ENCODE data around the gene OR8A1.
A peak's percentile ranks its signal among the peaks of the same experiment; 100 is the strongest.

OR8A1 gene

DNA sequence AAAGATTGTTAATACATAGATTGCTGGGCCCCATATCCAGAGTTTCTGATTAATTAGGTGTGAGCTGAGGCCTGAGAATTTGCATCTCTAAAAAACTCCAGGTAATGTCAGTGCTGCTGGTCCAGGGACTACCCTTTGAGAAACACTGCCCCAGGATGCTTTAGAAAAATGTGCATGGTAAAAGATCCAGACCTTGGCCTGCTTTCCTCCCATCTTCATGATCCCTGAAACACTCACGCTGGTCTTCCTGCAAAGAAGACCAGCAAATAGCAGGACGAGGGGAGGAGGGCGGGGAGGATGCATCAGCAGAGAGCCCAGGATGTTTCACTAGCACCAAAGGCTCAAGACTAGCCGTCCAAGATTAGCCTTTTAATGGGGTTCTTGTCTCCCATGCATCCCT lies at the start of gene OR8A1:
TSS of gene OR8A1 (plus strand) at position 301 of the 400 bp plus-strand sequence. CDS start 123 bp downstream, outside the sequence.
- DNase-seq = no peak
- intact Hi-C loops (cut with DNase I) = no loop called here

DNA sequence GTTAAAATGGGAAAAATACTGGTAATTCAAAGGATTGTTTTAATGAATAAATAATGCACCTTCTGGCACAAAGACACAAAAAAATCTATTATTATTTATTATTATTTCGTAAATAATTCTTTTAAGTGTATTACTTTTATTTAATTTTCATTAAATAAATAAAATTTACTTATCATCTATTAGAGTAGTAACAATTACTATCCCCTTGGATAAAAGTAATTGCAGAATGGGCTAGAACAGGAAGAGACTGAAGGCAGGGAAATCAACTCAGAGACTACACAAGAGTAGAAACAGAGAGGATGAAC lies 49.3 kb upstream of the OR8A1 start:
- intact Hi-C loops (cut with DNase I) = no loop called here

DNA sequence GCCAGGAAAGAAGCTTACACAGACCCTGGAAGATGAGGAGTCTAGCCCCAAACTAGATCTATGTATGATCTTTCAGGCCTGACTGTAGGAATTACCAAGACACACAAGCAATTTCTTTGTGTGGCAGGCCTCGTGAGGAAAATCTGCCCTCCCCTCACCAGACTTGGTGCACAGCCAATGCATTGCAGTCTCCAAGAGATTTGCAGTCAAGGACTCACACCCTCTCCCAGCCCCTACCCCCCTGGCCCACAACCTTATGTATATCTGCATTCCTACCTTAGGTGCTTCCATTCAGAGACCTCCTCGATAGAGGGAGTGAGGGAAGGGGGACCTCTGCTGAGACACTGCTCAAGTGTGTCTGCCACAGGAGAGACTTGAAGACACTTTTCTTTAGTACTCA lies 36.2 kb upstream of the OR8A1 start:
- no peak for DNase-seq
- intact Hi-C loops (cut with DNase I) = no loop called here

More for the DNA sequence above, 49.3 kb upstream of the OR8A1 start:
- DNase-seq = no peak

DNA sequence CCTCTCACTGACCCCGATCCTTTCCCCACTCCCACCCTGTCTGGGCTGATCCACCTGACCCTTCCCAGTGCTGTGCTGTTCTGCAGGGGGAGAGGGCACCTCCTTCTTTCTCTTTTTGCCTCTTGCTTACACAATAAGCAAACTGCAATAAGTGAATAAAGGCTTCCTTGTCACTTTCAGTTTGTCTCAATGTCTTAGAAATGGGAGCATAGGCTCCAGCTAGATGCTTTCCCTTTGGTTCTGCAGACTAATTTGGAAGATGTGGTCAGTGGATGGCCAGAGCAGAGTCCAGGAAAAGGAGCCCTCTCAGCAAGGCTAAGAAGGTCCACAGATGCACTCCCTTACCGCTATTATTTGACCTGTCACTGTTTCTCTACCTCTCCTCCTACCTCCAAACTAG lies 35.7 kb upstream of the OR8A1 start:
- intact Hi-C loops (cut with DNase I) = no loop called here
- no peak for DNase-seq

DNA sequence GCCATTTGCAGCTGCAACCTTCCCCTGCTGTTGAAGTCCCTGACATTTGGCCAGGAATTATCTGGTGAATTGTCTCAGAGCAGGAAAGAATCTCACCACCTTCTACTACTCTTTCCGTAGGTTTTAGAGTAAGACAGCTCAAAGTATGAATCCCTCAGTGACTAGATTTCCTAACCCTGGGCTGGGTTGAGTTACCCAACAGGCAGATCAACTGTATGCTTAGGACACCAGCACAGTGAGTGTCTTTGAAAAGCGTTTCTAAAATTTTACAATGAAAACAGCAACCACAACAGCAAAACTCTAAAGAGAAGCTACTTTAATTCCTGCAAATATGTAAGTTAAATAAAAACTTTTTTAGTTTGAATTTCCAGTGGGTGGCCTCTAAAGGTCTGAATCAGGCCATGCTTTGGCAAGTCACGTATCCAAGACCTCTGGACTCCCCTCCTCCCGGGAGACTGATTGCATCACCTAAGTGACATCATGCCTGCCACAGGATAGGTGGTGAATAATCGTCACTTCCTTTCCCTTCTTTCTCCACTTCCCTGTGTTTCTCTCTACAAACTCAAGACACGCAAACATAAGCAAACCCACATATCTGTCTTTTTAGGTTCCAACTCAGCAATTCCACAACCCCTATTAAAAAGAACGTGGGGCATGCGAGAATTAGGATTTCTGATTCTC lies 34.1 kb upstream of the OR8A1 start:
- intact Hi-C loops (cut with DNase I) = no loop called here
- no peak for DNase-seq

DNA sequence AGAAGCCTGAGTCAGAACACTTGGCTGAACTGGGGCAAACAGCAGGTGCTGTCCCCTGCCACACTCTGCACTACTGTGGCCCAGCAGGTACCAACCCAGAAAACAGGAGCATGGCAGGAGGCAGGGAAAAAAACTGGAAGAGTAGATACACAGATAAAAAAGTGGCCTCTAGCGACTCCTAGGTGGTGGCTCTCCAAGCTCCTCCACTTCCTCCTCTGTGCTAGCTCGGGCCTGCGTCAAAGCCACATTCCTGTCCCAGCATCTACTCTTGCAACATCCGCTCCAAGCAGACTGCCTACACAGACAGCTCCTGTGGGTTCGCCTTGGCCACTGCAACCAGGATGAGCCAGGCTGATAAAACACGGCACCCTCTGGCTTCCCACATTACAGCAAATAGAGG lies 33.3 kb upstream of the OR8A1 start:
- DNase-seq = peak in 24 of 42 donors; percentile 12 to 61 (median 32)
- intact Hi-C loops (cut with DNase I) = no loop called here

DNA sequence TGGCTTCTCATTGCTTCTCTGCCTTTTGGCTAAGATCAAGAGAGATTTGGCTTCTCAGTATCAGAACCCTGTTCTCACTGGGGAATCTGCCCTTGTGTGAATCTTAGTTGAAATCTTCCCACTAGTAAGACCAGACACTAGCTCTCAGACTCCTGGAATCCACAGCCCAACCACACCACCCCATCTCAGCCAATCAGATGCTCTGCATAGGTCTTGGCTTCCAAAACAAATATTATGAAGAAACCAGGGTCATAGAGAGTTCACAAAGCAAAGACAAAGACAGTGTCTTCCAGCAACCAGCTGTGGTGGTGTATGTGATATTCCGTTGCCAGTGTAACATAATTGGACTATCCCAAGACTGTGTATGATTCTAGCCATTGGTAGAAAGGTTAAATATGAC lies 31.8 kb upstream of the OR8A1 start:
- intact Hi-C loops (cut with DNase I) = no loop called here
- DNase-seq = no peak

DNA sequence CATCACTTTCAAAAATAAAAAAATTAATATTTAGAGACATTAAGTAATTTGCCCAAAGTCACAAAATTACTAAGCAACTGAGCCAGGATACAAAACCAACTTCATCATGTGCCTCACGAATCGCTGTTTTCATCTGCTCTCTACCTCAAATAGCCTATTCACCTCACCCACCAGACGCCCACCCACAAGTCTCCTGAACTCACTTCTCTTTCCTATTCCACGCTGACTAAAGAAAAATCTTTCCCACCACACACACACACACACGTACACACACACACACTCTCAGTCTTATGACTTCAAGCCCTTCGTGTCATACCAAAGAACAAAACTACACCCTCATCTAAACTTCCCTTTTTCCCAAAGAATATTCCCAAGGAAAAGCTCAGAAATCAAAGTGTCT lies 28.6 kb upstream of the OR8A1 start:
- intact Hi-C loops (cut with DNase I) = no loop called here
- peak in 39 of 42 donors; percentile 11 to 83 (median 51) for DNase-seq

DNA sequence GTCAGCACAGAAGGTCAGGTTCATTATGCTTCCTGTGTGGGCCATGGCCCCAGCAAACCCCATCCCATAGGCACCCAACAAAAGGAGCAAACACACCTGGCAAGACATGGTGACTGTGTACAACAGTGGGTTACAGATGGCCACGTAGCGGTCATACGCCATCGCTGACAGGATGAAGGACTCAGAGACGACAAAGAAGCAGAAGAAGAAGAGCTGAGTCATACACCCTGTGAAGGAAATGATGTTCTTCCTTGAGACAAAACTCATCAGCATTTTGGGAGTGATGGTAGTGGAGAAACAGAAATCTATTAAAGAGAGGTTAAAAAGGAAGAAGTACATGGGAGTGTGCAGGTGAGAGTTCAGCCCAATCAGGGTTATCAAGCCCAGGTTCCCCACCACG lies 26.7 kb upstream of the OR8A1 start:
- intact Hi-C loops (cut with DNase I) = no loop called here
- DNase-seq = no peak

DNA sequence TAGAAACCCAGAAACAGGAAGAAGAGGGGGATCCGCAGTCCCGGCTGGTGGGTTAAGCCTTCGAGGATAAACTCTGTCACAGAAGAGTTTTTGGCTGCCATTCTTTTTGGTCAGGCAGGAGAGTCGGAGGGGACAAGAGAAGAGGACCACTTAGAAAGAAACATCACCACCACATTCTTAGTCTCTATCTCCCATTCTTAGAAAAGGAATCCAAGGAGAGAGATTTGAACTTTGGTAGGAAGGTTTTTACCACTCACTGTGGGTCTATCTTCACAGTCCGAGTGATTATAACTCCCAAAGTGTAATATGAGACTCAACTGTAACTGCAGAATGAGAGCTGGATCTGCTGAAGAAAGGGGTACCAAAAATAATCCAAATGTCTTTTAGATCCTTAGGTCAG lies 26.2 kb upstream of the OR8A1 start, which contains the start of gene OR8B12:
TSS of gene OR8B12 (minus strand) at position 101 of the 400 bp plus-strand sequence. CDS start at position 101, 0 bp downstream.
- intact Hi-C loops (cut with DNase I) = no loop called here
- no peak for DNase-seq

DNA sequence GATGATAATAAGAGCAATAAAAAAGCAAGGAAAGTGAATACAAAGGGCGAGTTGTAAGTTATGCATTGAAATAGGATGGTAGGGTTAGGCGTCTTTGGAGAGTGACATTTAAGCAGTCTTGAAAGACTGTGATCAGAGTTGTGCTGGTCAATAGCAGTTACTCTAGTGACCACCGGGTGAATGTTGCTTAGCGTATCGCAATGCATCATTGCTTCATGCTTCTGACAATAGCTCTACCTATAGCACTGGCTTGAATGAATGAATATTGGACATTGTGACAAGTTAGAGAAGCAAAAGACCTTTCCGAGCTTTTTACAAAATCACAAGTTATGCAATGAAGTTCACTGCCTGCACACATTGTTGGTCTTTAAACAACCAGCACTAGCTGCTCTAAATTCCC lies 18.6 kb upstream of the OR8A1 start:
- DNase-seq = no peak
- intact Hi-C loops (cut with DNase I) = no loop called here

DNA sequence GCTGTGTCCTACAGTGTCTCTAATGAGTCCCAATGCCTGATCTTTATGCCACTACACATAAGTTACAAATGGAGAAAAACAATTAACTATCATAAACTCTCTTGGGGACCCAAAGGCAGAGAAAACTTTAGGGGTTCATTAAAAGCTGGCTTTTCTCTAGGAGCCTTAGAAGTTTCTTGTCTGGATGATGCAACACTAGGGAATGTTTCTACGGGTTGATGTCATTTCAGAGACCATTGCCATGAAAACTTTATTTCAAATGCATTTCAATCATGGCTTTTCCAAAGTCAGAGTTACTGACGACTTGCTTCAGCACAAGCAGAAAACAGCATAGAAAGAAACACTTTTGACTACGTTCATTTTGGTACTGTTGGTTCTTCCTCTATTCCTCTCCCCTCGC lies 17.8 kb upstream of the OR8A1 start:
- intact Hi-C loops (cut with DNase I) = no loop called here
- DNase-seq = no peak

DNA sequence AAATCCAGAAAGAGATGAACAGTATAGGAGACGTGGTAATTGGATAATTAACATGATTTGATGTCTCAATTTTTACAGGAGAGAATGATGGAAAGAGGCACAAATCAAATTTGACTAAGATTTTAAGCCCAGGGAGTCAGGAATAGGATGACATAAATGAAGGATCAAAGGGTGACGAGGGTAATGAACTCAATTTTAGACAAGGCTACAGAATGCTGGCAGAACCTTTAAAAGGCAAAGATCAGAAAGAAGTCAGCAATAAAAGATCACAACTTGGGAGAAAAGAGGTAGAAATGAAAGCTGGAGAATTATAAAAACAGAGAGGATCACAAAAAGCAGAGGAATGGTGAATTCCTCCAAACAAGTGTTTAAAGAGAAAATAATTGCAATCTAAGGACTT lies 13.0 kb upstream of the OR8A1 start:
- intact Hi-C loops (cut with DNase I) = no loop called here

DNA sequence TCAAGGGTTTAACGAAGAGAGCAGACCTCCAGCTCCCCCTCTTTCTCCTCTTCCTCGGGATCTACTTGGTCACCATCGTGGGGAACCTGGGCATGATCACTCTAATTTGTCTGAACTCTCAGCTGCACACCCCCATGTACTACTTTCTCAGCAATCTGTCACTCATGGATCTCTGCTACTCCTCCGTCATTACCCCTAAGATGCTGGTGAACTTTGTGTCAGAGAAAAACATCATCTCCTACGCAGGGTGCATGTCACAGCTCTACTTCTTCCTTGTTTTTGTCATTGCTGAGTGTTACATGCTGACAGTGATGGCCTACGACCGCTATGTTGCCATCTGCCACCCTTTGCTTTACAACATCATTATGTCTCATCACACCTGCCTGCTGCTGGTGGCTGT lies 363 bp downstream of the OR8A1 start:
- intact Hi-C loops (cut with DNase I) = no loop called here
- DNase-seq = peak in 31 of 42 donors; percentile 2 to 82 (median 43)

More for the DNA sequence above, 13.0 kb upstream of the OR8A1 start:
- no peak for DNase-seq

DNA sequence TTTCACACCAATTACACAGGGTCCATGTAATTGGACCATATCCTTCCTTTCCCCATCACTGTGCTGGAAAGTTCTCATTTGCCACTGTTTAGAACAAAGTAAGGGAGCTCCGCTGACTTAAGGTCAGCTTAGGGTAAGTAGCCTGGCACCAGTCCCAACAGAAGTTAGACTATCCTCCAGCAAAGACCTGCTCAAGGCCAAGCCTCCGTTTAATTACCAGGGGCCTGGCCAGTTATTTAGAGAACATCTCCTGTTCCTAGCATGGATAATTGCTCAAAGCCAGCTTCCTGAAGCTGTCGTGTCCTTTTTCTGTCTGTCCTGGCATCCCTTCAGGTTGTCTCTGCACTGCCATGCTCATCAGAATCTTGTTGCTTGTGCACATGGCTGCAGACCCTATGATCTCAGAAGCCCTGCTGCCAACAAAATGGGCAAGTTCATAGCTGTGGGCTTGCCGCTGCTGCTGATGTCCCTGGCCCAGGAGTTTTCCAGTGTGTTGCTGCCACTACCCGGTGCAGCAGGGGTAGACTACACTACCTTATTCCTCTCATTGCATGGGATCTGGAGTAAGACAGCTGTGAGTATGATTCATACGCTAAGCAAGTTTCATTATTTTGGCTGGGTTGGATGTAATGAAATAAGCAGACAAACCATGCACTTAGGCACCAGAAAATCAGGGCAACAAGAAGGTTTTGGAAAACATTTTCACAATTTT lies 8.1 kb downstream of the OR8A1 start:
- intact Hi-C loops (cut with DNase I) = no loop called here
- no peak for DNase-seq

DNA sequence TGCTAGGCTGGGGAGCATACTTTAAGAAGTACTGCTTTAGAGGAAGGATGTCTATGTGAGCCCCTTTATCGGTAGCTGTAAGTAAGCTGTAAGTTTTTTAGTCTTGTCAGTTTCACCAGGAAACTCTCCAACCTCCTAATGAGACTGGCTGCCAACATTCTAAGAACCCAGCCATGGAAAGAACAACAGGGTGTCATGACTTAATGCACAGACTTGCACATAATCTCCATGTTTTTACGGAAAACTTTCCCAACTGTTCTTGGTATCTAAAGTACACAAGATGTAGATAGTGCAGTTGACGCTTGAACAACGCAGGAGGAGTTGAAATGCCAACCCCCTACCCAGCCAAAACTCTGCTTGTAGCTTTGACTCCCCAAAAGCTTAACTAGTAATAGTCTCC lies 9.0 kb downstream of the OR8A1 start:
- no peak for DNase-seq
- intact Hi-C loops (cut with DNase I) = no loop called here

DNA sequence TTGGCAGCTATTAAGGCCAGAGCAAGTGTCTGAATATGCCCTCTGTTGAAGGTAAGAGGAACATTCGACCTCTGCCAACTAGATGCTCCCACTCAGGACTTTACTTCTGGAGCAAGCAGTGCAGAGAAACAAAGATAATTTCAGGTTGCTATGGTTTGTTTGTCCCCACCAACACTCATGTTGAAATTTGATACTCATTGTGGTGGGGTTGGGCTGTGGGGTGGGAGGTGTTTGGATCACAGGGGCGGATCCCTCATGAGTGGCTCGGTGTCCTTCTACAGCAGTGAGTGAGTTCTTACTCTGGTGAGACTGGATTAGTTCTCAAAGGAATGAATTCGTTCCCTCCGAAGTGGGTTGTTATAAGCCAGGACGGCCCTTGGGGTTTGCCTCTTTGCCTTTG lies 12.0 kb downstream of the OR8A1 start:
- intact Hi-C loops (cut with DNase I) = no loop called here

DNA sequence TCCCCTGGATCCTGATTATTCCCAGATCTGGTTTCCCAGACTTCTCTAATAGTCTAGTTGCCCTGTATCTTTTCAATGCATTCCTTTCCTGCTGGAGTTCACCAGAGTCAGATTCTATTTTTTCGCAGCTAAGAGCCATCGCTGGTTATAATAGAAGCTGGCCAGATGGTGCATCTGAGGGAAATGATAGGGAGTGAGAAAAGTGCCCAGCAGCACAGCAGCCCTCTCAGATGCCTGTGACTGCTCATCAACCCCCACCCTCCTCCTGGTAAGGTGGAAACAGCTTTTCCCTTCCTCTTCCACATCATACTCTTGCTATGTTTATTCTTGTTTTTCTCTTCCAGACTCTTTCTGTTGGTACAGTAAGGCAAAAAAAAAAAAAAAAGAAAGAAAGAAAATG lies 12.8 kb downstream of the OR8A1 start:
- no peak for DNase-seq
- intact Hi-C loops (cut with DNase I) = no loop called here

More for the DNA sequence above, 12.0 kb downstream of the OR8A1 start:
- no peak for DNase-seq

DNA sequence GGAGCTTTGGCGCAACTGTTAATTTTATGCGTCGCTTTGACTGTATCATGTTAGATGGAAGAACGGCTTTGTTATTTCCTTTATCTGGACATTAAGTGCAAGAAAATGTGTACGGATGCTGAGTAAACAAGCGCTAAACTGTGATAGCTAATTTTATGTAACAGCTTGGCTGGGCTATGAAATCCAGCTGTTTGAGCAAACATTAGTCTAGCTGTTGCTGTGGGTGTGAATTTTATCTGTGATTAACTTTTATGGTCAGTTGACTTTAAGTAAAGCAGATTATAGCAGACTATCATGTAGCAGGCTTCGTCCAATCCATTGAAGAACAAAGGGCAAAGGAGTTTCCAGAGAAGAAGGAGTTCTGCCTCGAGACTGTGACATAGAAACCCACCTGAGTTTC lies 14.0 kb downstream of the OR8A1 start:
- no peak for DNase-seq
- intact Hi-C loops (cut with DNase I) = no loop called here

DNA sequence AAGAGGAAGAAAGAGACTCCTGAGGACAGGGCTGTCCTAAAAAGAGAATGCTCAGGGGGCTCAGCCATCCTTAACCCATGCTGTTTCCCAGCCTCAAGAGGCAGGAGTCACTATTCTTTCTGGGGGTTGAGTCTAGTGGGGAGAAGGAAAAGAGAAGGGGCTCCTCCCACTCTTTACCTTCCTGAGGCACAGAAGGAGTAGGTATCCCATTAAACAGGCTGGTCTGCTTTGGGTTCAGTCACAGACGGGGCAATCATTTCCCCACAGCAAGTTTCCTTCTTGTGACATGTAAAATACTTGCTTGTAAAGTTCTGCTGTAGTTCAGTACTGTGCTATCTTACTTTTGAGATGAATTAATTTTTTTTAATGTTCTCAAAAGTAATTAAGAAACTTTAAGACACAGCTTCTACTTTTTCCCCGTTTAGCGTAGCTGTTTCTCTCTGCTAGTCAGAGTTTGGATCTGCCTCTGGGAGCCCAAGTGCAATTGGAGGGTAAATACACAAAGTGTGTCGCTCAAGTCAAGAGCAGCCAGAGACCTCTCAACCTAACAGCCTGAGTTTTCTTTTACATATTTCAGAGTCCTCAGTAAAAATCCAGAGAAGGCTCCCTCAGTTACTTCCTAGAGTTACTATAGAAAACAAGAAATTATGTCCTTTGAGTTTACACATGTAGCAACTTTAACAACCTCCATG lies 15.0 kb downstream of the OR8A1 start:
- intact Hi-C loops (cut with DNase I) = loop anchor here (5.0 kb wide), 1 partner anchor 168 kb away; no protein-coding TSS in a partner anchor
- DNase-seq = no peak

All from head of caudate nucleus (tissue), 42 donors.